Measurements from ENCODE around the gene WT1.

WT1 gene

GRCh38 chr11:32437495-32438345 is 2.4 kb upstream of the WT1 start:
- no peak for DNase-seq

- DNase-seq: no peak
These were observed 1.6 kb upstream of the WT1 start for GRCh38 chr11:32436751-32437494.

- DNase-seq: no peak
These were observed 807 bp upstream of the WT1 start for GRCh38 chr11:32435942-32436750.

- DNase-seq: no peak
These were observed 223 bp downstream of the WT1 start for GRCh38 chr11:32435152-32435480.

- DNase-seq: no peak
These were observed 785 bp downstream of the WT1 start for GRCh38 chr11:32434356-32435151.

GRCh38 chr11:32433914-32434355 is 1.4 kb downstream of the WT1 start:
- no peak for DNase-seq

- DNase-seq: no peak
These were observed 2.0 kb downstream of the WT1 start for GRCh38 chr11:32433101-32433913.

- no peak for DNase-seq
These were observed 2.8 kb downstream of the WT1 start for GRCh38 chr11:32432565-32432964.

GRCh38 chr11:32430568-32431381 is 4.6 kb downstream of the WT1 start:
- DNase-seq: no peak

GRCh38 chr11:32429477-32429876 is 5.9 kb downstream of the WT1 start:
- DNase-seq: no peak

- DNase-seq: no peak
These were observed 6.6 kb downstream of the WT1 start for GRCh38 chr11:32428665-32429303.

- no peak for DNase-seq
These were observed 7.2 kb downstream of the WT1 start for GRCh38 chr11:32427935-32428664.

- no peak for DNase-seq
These were observed 7.8 kb downstream of the WT1 start for GRCh38 chr11:32427616-32427934.

GRCh38 chr11:32426819-32427615 is 8.3 kb downstream of the WT1 start:
- no peak for DNase-seq

- DNase-seq: no peak
These were observed 9.1 kb downstream of the WT1 start for GRCh38 chr11:32426192-32426591.

- no peak for DNase-seq
These were observed 9.6 kb downstream of the WT1 start for GRCh38 chr11:32425761-32426160.

GRCh38 chr11:32422545-32422944 is 12.8 kb downstream of the WT1 start:
- DNase-seq: no peak

GRCh38 chr11:32421992-32422391 is 13.3 kb downstream of the WT1 start:
- DNase-seq: no peak
